GM12878 (cell line): ENCODE data around the gene CAPNS1. TPM values are rescaled to one million over a fixed set of nuclear protein-coding genes. Genes with fewer than 3 reads are reported as not detected.
A peak's percentile ranks its signal among the peaks of the same experiment; 100 is the strongest.

Source experiments
- ATAC-seq: fragments of 200-7000 bp; cut with Tn5 transposase; 3 replicates; pipeline ENCODE4 v1.9.1; 2020; ENCODE audit warnings: mild to moderate bottlenecking, moderate library complexity
- BruUV-seq: library from RNA; stranded (reverse); fragments of 400-500 nt; replicated peaks from 2 replicates; lab custom pipeline; 2021; lab: Mats Ljungman, UMichigan
- CTCF ChIA-PET: fragments of 300-600 bp; sonication (Branson Sonifier 250); formaldehyde crosslinking; extraction: SDS; loops from one replicate; lab custom pipeline; 2021; ENCODE audit warnings: inconsistent platforms; lab: Yijun Ruan, JAX
- POLR2A ChIA-PET: fragments of 350-600 bp; formaldehyde crosslinking; extraction: SDS; loops from one replicate; lab custom pipeline; 2021; ENCODE audit warnings: inconsistent platforms; lab: Charles Lee
- RAD21 ChIA-PET: fragments of 300-600 bp; sonication (Branson Sonifier 250); formaldehyde crosslinking; loops from one replicate; lab custom pipeline; 2023; ENCODE audit warnings: antibody characterized with exemption; ENCODE audit not compliant: unreplicated experiment; lab: Charles Lee
- SMC1A ChIA-PET: fragments of 300-600 bp; sonication (Branson Sonifier 250); formaldehyde crosslinking; loops from one replicate; lab custom pipeline; 2023; ENCODE audit not compliant: unreplicated experiment, uncharacterized antibody; lab: Charles Lee
- DNase-seq: peaks from one replicate; pipeline ENCODE4 v3.0.0-alpha.2; 2011; ENCODE audit warnings: low read depth, low spot score
- FAIRE-seq: peaks from 3 replicates; lab custom pipeline; 2011; peaks lifted over from hg19 to GRCh38; lab: Jason Lieb, UNC
- H2AFZ ChIP-seq: 2 replicates; pipeline ENCODE4 v1.6.0; 2011; ENCODE audit warnings: low read depth, low read length, control low read depth; ENCODE audit not compliant: control insufficient read depth
- H3K27ac ChIP-seq: 2 replicates; pipeline ENCODE4 v1.5.1; 2011; ENCODE audit warnings: control low read depth; ENCODE audit not compliant: control insufficient read depth, insufficient read depth
- H3K27me3 ChIP-seq, 2 experiments: replicated peaks in 1 of 2; 2 replicates each; pipeline versions ENCODE4 v1.6.0 to v1.6.1; 2011; ENCODE audit warnings: low read length in 1 of 2; ENCODE audit not compliant: control insufficient read depth in 2 of 2, insufficient read depth in 2 of 2
- H3K36me3 ChIP-seq, 2 experiments: 2 replicates each; pipeline ENCODE4 v1.5.1; 2011; ENCODE audit warnings: low read length in 1 of 2; ENCODE audit not compliant: control insufficient read depth in 2 of 2, insufficient read depth in 2 of 2
- H3K4me1 ChIP-seq: 2 replicates; pipeline ENCODE4 v1.6.1; 2011; ENCODE audit warnings: mild to moderate bottlenecking, low read length, moderate library complexity, mixed read lengths; ENCODE audit not compliant: control insufficient read depth, insufficient read depth
- H3K4me2 ChIP-seq: 2 replicates; pipeline ENCODE4 v1.6.0; 2011; ENCODE audit warnings: control low read depth; ENCODE audit not compliant: control insufficient read depth, insufficient read depth
- H3K4me3 ChIP-seq: fragments of 200-600 bp; sonication (generic); 2 replicates; pipeline ENCODE4 v1.5.1; 2016
- H3K79me2 ChIP-seq: 2 replicates; pipeline ENCODE4 v1.6.0; 2011; ENCODE audit warnings: low read length; ENCODE audit not compliant: control insufficient read depth, insufficient read depth
- H3K9ac ChIP-seq: 2 replicates; pipeline ENCODE4 v1.8.0; 2011; ENCODE audit warnings: low read length, control low read depth, mixed read lengths; ENCODE audit not compliant: control insufficient read depth, insufficient read depth
- H3K9me3 ChIP-seq: replicated peaks from 3 replicates; pipeline ENCODE4 v1.5.1; 2011; ENCODE audit warnings: mild to moderate bottlenecking, low read length; ENCODE audit not compliant: control insufficient read depth, insufficient read depth
- H4K20me1 ChIP-seq: 2 replicates; pipeline ENCODE4 v1.6.0; 2011; ENCODE audit not compliant: control insufficient read depth, insufficient read depth
- BACH1 ChIP-seq: fragments of 450-650 bp; IDR thresholded peaks from 2 replicates; pipeline ENCODE4 v1.6.1; 2017; ENCODE audit warnings: mild to moderate bottlenecking, borderline replicate concordance
- HDAC6 ChIP-seq: fragments of 200-600 bp; sonication (generic); IDR thresholded peaks from one replicate; pipeline ENCODE4 v1.8.0; 2017; ENCODE audit warnings: antibody characterized with exemption; ENCODE audit not compliant: unreplicated experiment
- KDM1A ChIP-seq: fragments of 200-600 bp; sonication (generic); IDR thresholded peaks from 2 replicates; pipeline ENCODE4 v1.6.1; 2016; ENCODE audit warnings: borderline replicate concordance
- PAX5 ChIP-seq: IDR thresholded peaks from 2 replicates; pipeline ENCODE4 v1.6.1; 2011; ENCODE audit warnings: low read depth, low read length, borderline replicate concordance
- POLR2AphosphoS2 ChIP-seq: IDR thresholded peaks from 2 replicates; pipeline ENCODE4 v1.6.1; 2011; ENCODE audit warnings: low read depth, mild to moderate bottlenecking, low read length, improper control_type of control experiment, moderate library complexity
- POU2F2 ChIP-seq: IDR thresholded peaks from 3 replicates; pipeline ENCODE4 v1.6.1; 2011; ENCODE audit warnings: low read depth, mild to moderate bottlenecking, low read length, borderline replicate concordance
- RBBP5 ChIP-seq: fragments of 200-600 bp; sonication (generic); conservative IDR thresholded peaks from 2 replicates; pipeline ENCODE4 v1.6.1; 2016
- SUZ12 ChIP-seq: fragments of 200-600 bp; sonication (generic); IDR thresholded peaks from one replicate; pipeline ENCODE4 v1.6.1; 2018; ENCODE audit warnings: antibody characterized with exemption, mild to moderate bottlenecking; ENCODE audit not compliant: unreplicated experiment
- ZBED1 ChIP-seq: IDR thresholded peaks from 2 replicates; pipeline ENCODE4 v1.6.1; 2016; ENCODE audit warnings: borderline replicate concordance
- WGBS: methylation state at CpG from one replicate; pipeline ENCODE4 v1.1.6; 2016; ENCODE audit warnings: low lambda C conversion rate; ENCODE audit not compliant: insufficient replicate concordance, insufficient coverage; ENCODE audit errors: missing lambda C conversion rate; 5-methylcytosine and 5-hydroxymethylcytosine counted together
- in situ Hi-C: fragments of 300-500 bp; cut with MboI; formaldehyde crosslinking; loops from 9 replicates; pipeline ENCODE4 v1.14.3; 2018; ENCODE audit warnings: mixed read lengths
- intact Hi-C: fragments of 100-400 bp; cut with micrococcal nuclease; formaldehyde crosslinking; loops from one replicate; pipeline ENCODE4 v1.14.2; 2022; ENCODE audit not compliant: unreplicated experiment
- polyA plus RNA-seq, 11 experiments: library from polyadenylated mRNA; depleted of rRNA in 4 of 11; unstranded in 6 of 11; stranded (reverse) in 5 of 11; fragments of >200 nt; fragmentation: Nextera tagmentation in 4 of 11; fragmentation: Illumina TruSeq in 1 of 11; extraction: Ambion mirVana in 4 of 11; extraction: Trizol in 1 of 11; gene quantifications; 1 replicate in 1 of 11; 2 replicates in 10 of 11; pipeline versions ENCODE4 v1.2.1 to v1.2.3, GENCODE V29; 2011 to 2016; ENCODE audit warnings: inconsistent platforms in 2 of 11, missing spikeins in 2 of 11, low read depth in 1 of 11
- total RNA-seq, 4 experiments: library from RNA; depleted of rRNA in 3 of 4; stranded (reverse); fragments of >200 nt in 3 of 4; fragmentation: Illumina TruSeq in 1 of 4; extraction: Trizol in 1 of 4; gene quantifications; 2 replicates each; pipeline versions ENCODE4 v1.2.1 to v1.2.3, GENCODE V29; 2013 to 2021
- TF ChIP-seq, protein P1 (sequence below): fragments of 450-650 bp; IDR thresholded peaks from 2 replicates; pipeline ENCODE4 v1.6.1; 2017; ENCODE audit warnings: low read depth, mild to moderate bottlenecking, moderate library complexity
- TF ChIP-seq, protein P2 (sequence below): fragments of 150-350 bp; IDR thresholded peaks from 2 replicates; pipeline ENCODE4 v1.6.1; 2014; ENCODE audit warnings: mild to moderate bottlenecking, low read depth, low read length
- TF ChIP-seq, protein P3 (sequence below): fragments of 450-650 bp; IDR thresholded peaks from 2 replicates; pipeline ENCODE4 v1.6.1; 2016; ENCODE audit warnings: mild to moderate bottlenecking
- TF ChIP-seq, protein P4 (sequence below): IDR thresholded peaks from 2 replicates; pipeline ENCODE4 v1.6.1; 2011; ENCODE audit warnings: low read depth, mild to moderate bottlenecking, low read length, moderate library complexity, borderline replicate concordance; ENCODE audit errors: extremely low read depth

Gene CAPNS1
- total and polyA plus RNA-seq, 10 of the 15 experiments (the other 5 are each of a cell fraction or from before 2014, with no cell fraction given) = 96.9 to 562 (median 245) TPM

- Histone ChIP-seq H3K4me3 (no peak overlapping the region), H4K20me1 (no peaks in the 10 kb centered on the region), H3K4me1 (no peaks in the 10 kb centered on the region; the same call in 1 of the 2 replicates), H3K79me2 (no peaks in the 10 kb centered on the region), H3K27ac (no peak overlapping the region), H3K9me3 (no peaks in the 10 kb centered on the region), H2AFZ (no peak overlapping the region), H3K27me3 (no peaks in the 10 kb centered on the region), H3K9ac (no peak overlapping the region), H3K4me2 (no peak overlapping the region), H3K36me3 (no peaks in the 10 kb centered on the region; a peak in 1 of 4 replicates)
- POLR2A ChIA-PET = no interaction called here
- in situ Hi-C loops (no loop called here), intact Hi-C loops (no loop called here)
- ATAC-seq (no peak), FAIRE-seq (no peak), DNase-seq (no peak)
- CTCF ChIA-PET = interaction anchor here (1.0 kb wide), 1 partner anchor 17 kb away, joined by 3 read pairs; no protein-coding TSS in a partner anchor
- WGBS = 47% methylated on average over 2 of the region's 2 CpGs
- TF ChIP-seq BACH1 = no peak
- 0 out of 2 replicates have a peak, but pooled peaks have one; percentile 12 for TF ChIP-seq PAX5
- SMC1A ChIA-PET = interaction anchor here (1.0 to 2.2 kb wide), 2 partner anchors 8 to 12 kb away, joined by 5 to 7 read pairs; no protein-coding TSS in a partner anchor
- BruUV-seq = no TSS peak
- RAD21 ChIA-PET = no interaction called here
Observed at GRCh38 chr19:36196249-36196648, 56.4 kb downstream of the CAPNS1 start.

GRCh38 chr19:36198119-36198518 lies 58.3 kb downstream of the CAPNS1 start:
- Histone ChIP-seq H3K9ac (no peak overlapping the region), H3K4me1 (no peaks in the 10 kb centered on the region; the same call in 1 of the 2 replicates), H4K20me1 (no peaks in the 10 kb centered on the region), H3K9me3 (no peaks in the 10 kb centered on the region), H3K4me2 (no peak overlapping the region), H2AFZ (no peak overlapping the region), H3K27ac (no peak overlapping the region), H3K4me3 (no peak overlapping the region), H3K36me3 (no peaks in the 10 kb centered on the region; a peak in 1 of 4 replicates), H3K27me3 (no peaks in the 10 kb centered on the region), H3K79me2 (no peaks in the 10 kb centered on the region)
- no TSS peak for BruUV-seq
- DNase-seq (no peak), FAIRE-seq (no peak), ATAC-seq (no peak)
- in situ Hi-C loops = no loop called here
- WGBS = 83% methylated on average over 1 of the region's 2 CpGs
- ChIA-PET CTCF (no interaction called here), POLR2A (no interaction called here), RAD21 (interaction anchor here (0.6 kb wide), 1 partner anchor 1008 kb away, joined by 4 read pairs; no protein-coding TSS in a partner anchor), SMC1A (no interaction called here)
- intact Hi-C loops = no loop called here
- TF ChIP-seq, protein P1, sequence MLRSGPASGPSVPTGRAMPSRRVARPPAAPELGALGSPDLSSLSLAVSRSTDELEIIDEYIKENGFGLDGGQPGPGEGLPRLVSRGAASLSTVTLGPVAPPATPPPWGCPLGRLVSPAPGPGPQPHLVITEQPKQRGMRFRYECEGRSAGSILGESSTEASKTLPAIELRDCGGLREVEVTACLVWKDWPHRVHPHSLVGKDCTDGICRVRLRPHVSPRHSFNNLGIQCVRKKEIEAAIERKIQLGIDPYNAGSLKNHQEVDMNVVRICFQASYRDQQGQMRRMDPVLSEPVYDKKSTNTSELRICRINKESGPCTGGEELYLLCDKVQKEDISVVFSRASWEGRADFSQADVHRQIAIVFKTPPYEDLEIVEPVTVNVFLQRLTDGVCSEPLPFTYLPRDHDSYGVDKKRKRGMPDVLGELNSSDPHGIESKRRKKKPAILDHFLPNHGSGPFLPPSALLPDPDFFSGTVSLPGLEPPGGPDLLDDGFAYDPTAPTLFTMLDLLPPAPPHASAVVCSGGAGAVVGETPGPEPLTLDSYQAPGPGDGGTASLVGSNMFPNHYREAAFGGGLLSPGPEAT = no peak
- TF ChIP-seq ZBED1 = no peak
- TF ChIP-seq RBBP5 = no peak
- TF ChIP-seq, protein P2, sequence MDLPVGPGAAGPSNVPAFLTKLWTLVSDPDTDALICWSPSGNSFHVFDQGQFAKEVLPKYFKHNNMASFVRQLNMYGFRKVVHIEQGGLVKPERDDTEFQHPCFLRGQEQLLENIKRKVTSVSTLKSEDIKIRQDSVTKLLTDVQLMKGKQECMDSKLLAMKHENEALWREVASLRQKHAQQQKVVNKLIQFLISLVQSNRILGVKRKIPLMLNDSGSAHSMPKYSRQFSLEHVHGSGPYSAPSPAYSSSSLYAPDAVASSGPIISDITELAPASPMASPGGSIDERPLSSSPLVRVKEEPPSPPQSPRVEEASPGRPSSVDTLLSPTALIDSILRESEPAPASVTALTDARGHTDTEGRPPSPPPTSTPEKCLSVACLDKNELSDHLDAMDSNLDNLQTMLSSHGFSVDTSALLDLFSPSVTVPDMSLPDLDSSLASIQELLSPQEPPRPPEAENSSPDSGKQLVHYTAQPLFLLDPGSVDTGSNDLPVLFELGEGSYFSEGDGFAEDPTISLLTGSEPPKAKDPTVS = no peak
- no peak for TF ChIP-seq HDAC6
- TF ChIP-seq, protein P3, sequence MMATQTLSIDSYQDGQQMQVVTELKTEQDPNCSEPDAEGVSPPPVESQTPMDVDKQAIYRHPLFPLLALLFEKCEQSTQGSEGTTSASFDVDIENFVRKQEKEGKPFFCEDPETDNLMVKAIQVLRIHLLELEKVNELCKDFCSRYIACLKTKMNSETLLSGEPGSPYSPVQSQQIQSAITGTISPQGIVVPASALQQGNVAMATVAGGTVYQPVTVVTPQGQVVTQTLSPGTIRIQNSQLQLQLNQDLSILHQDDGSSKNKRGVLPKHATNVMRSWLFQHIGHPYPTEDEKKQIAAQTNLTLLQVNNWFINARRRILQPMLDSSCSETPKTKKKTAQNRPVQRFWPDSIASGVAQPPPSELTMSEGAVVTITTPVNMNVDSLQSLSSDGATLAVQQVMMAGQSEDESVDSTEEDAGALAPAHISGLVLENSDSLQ = no peak
- TF ChIP-seq, protein P4, sequence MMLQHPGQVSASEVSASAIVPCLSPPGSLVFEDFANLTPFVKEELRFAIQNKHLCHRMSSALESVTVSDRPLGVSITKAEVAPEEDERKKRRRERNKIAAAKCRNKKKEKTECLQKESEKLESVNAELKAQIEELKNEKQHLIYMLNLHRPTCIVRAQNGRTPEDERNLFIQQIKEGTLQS = no peak
- no peak for TF ChIP-seq POLR2AphosphoS2
- no peak for TF ChIP-seq SUZ12
- TF ChIP-seq POU2F2 = no peak
- no peak for TF ChIP-seq KDM1A
